GM19324 (cell line): ENCODE data around the gene FBXW9.
"Not testable (repeated sequence)": the region's sequence is repeated elsewhere in the genome, so short reads cannot be mapped to it uniquely, and the experiment has no call there.

ENCODE experiments used
- ATAC-seq: cut with Tn5 transposase; IDR thresholded peaks from one replicate; pipeline ENCODE4 v1.9.1; 2021; ENCODE audit warnings: mild to moderate bottlenecking, moderate library complexity; ENCODE audit not compliant: unreplicated experiment, low FRiP score

FBXW9 gene

GRCh38 chr19:12685831-12686230, 10.6 kb downstream of the FBXW9 start:
- no peak for ATAC-seq

- ATAC-seq, result peak; percentile 77
Observed at GRCh38 chr19:12681074-12681987, 15.1 kb downstream of the FBXW9 start, which contains the start of gene DHPS. TSS of gene DHPS (minus strand) at chr19:12681880. CDS start at chr19:12681766, 114 bp downstream.

DNA sequence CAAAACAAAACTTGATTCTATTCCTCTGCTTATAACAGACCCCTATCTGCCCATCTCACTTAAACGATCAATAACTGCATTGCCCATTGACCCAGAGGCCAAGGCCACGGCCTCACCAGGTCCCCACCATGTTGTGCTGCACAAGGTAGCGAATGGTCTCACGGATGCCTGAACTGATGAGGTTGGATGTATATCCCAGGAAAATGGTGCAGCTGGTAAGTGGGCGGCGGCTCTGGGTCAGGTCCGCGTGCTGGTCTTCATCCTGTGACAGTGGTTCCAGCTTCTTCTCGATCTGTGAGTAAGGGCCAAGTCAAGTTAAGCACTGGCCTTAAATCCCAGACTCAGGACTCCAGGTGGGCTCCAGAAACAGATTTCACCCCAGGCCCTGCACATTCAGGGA, 16.4 kb downstream of the FBXW9 start:
- ATAC-seq, result no peak

- ATAC-seq, result not testable (repeated sequence)
Observed at GRCh38 chr19:12678039-12678438, 18.4 kb downstream of the FBXW9 start.

DNA sequence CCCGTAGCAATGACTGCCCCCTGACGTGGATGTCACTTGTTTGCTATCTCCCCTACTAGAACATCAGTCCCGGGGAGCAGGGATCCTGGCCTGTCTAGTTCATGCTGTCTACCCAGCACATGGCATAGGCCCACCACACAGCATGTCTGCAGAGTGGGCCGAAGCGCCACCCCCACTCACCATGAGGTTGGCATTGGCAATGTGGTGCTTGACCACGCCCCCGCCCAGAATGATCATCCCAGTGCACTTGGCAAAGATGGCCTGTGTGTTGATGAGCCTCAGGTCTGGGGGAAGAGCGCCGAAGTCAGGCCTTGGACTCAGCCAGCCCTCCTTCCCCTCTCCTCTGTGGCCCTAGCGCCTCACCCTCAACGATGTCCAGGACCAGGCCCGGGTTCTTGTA, 19.5 kb downstream of the FBXW9 start:
- no peak for ATAC-seq

DNA sequence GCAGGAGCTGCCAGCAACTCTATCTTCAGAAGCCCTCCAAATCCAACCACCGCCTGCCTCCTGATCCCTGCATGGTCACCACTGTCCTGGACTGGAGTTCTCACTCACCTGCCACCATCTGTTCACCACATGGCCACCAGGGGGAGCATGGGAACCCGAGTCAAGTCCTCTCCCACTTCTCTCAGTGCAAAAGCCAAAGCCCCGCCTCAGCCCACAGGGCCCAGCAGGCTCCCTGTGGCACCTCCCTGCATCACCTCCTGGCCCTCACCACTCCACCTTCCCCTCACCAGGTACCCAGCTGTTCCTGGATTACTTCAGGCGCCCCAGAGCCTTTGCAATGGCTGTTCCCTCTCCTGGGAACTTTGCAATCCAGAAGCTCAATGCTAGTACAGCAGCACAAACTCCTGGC, 20.0 kb downstream of the FBXW9 start:
- no peak for ATAC-seq

- ATAC-seq, result no peak
Observed at GRCh38 chr19:12675940-12676339, 20.5 kb downstream of the FBXW9 start.

- ATAC-seq, result no peak
Observed at GRCh38 chr19:12675399-12675798, 21.0 kb downstream of the FBXW9 start.

- no peak for ATAC-seq
Observed at GRCh38 chr19:12672744-12673143, 23.7 kb downstream of the FBXW9 start.

GRCh38 chr19:12670159-12670928, 26.1 kb downstream of the FBXW9 start:
- ATAC-seq, result no peak

- ATAC-seq, result peak; percentile 42
Observed at GRCh38 chr19:12669270-12670158, 26.9 kb downstream of the FBXW9 start.

DNA sequence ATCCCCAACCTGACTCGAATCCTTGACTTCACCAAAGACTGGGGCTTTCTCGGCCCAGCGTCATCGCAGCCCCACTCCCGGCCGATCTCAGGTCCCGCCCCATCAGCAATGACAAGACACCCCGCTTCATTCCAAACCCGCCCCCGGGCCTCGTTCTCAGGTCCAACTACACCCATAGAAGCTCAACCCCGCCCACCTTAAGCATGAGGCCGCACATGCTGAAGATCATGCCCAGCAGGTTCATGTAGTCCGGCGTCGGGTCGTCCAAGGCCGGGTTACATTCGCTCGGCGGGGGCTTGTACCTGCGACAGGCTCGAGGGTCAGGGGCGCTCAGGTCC, 27.5 kb downstream of the FBXW9 start:
- peak; percentile 6 for ATAC-seq

DNA sequence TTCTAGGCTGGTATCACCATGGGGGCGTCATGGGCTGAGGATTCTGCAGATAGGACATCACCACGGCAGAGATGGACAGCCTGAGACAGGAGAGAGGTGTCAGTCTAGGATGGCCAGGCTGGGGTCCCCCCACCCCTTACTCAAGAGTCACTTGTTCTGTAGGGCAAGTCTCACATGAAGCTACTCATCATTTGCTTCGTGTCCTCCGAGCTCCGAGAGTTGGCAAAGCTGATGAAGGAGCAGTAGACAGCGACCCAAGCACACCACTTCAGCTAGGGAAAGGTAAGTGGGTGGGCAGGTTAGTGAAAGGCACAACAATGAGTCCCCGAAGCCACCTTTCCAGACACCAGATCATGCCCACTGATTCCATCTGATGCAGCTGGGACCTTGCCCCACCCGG, 28.1 kb downstream of the FBXW9 start:
- ATAC-seq, result no peak

- ATAC-seq, result no peak
Observed at GRCh38 chr19:12667731-12668302, 28.6 kb downstream of the FBXW9 start.

- peak; percentile 49 for ATAC-seq
Observed at GRCh38 chr19:12666265-12667048, 30.0 kb downstream of the FBXW9 start, which contains the start of the genes MAN2B1 and WDR83. TSS of gene MAN2B1 (minus strand) at chr19:12666742. CDS start at chr19:12666701, 41 bp downstream. TSS of gene WDR83 (plus strand) at chr19:12666807. CDS start at chr19:12669791, 2,984 bp downstream.

- no peak for ATAC-seq
Observed at GRCh38 chr19:12665671-12666264, 30.7 kb downstream of the FBXW9 start.

DNA sequence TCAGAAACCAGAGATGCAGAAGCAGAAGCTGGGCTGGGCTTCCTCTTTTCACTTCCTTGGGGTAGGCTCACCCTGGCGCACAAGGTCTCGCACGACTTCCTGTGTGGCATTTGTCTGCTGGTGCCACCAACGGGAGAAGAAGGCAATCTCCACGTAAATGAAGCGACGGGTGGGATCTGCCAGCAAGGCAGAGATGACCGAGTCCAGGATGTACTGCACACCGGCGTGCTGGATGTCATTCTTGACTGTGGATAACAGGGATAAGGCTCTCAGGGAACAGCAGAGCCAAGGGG, 31.2 kb downstream of the FBXW9 start:
- no peak for ATAC-seq

- no peak for ATAC-seq
Observed at GRCh38 chr19:12664406-12665280, 31.8 kb downstream of the FBXW9 start.
